Loucy (cell line): ENCODE results near the gene ATG10.
A peak's percentile ranks its signal among the peaks of the same experiment; 100 is the strongest.
"Not testable (repeated sequence)": the region's sequence is repeated elsewhere in the genome, so short reads cannot be mapped to it uniquely, and the experiment has no call there.

Experiments used
- H2AFZ ChIP-seq: fragments of 200-600 bp; sonication (generic); 2 replicates; pipeline ENCODE4 v1.6.0; 2016; ENCODE audit warnings: antibody characterized with exemption, mild to moderate bottlenecking, low read length, moderate library complexity
- H3F3A ChIP-seq: fragments of 200-600 bp; 2 replicates; pipeline ENCODE4 v1.6.0; 2016; ENCODE audit warnings: antibody characterized with exemption, low read depth, mild to moderate bottlenecking
- H3K27me3 ChIP-seq: fragments of 200-600 bp; sonication (generic); 2 replicates; pipeline ENCODE4 v1.6.1; 2014; ENCODE audit warnings: low read length, mild to moderate bottlenecking; ENCODE audit not compliant: insufficient read depth, poor library complexity, severe bottlenecking
- H3K36me3 ChIP-seq: fragments of 200-600 bp; sonication (generic); 2 replicates; pipeline ENCODE4 v1.6.1; 2016; ENCODE audit warnings: low read length; ENCODE audit not compliant: insufficient read depth
- H3K4me1 ChIP-seq: fragments of 200-600 bp; sonication (generic); 2 replicates; pipeline ENCODE4 v1.5.1; 2014; ENCODE audit warnings: low read length, mild to moderate bottlenecking; ENCODE audit not compliant: insufficient read depth, poor library complexity, severe bottlenecking
- H3K4me2 ChIP-seq: fragments of 200-600 bp; sonication (generic); 2 replicates; pipeline ENCODE4 v1.6.0; 2014; ENCODE audit warnings: antibody characterized with exemption, low read length, low read depth, mild to moderate bottlenecking; ENCODE audit not compliant: poor library complexity, severe bottlenecking
- H3K4me3 ChIP-seq: fragments of 200-600 bp; sonication (generic); 2 replicates; pipeline ENCODE4 v1.5.1; 2014; ENCODE audit warnings: low read length, mild to moderate bottlenecking, mixed read lengths; ENCODE audit not compliant: poor library complexity, severe bottlenecking
- H3K79me2 ChIP-seq: fragments of 200-600 bp; sonication (generic); 2 replicates; pipeline ENCODE4 v1.6.1; 2014; ENCODE audit warnings: low read length; ENCODE audit not compliant: insufficient read depth
- H3K9ac ChIP-seq: fragments of 200-600 bp; sonication (generic); 2 replicates; pipeline ENCODE4 v1.6.0; 2014; ENCODE audit warnings: mild to moderate bottlenecking, low read depth, low read length, moderate library complexity; ENCODE audit not compliant: poor library complexity, severe bottlenecking
- H3K9me2 ChIP-seq: fragments of 200-600 bp; sonication (generic); replicated peaks from 2 replicates; pipeline ENCODE4 v1.6.1; 2016; ENCODE audit warnings: low read depth, low read length, mixed read lengths
- H3K9me3 ChIP-seq: fragments of 200-600 bp; sonication (generic); 2 replicates; pipeline ENCODE4 v1.6.1; 2014; ENCODE audit warnings: mild to moderate bottlenecking, antibody characterized with exemption, low read length, low read depth; ENCODE audit not compliant: insufficient read depth
- H4K20me1 ChIP-seq: fragments of 200-600 bp; sonication (generic); 2 replicates; pipeline ENCODE4 v1.6.0; 2014; ENCODE audit warnings: antibody characterized with exemption, low read length, mild to moderate bottlenecking; ENCODE audit not compliant: insufficient read depth, poor library complexity, severe bottlenecking
- EZH2phosphoT487 ChIP-seq: fragments of 200-600 bp; IDR thresholded peaks from 2 replicates; pipeline ENCODE4 v1.6.1; 2018; ENCODE audit warnings: antibody characterized with exemption, mild to moderate bottlenecking, moderate library complexity, borderline replicate concordance
- TF ChIP-seq, protein P1 (sequence below): fragments of 200-600 bp; sonication (generic); conservative IDR thresholded peaks from 2 replicates; pipeline ENCODE4 v1.5.1; 2014; ENCODE audit warnings: mild to moderate bottlenecking, antibody characterized with exemption, low read length

ATG10 gene

DNA sequence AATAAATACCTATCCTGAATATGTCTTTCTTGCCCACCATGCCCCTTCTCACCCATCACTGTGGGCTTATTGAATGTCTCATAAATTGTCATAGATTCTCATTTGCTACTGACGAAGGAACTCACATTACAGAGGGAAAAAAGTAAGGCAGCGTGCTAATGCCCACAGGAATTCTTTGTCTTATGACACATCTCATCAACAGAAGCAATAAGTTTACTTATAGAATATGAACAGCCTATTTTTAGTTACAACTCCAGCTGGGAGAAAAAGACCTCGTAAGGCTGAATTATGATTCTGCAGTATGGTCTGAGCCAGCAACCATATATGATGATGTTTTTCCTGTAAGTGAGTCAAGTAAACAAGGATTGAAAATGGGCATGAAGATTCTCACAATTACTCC is 22.4 kb upstream of the ATG10 start:
- Histone ChIP-seq H3K9me2 (no peaks in the 10 kb centered on the region), H3K9me3 (no peaks in the 10 kb centered on the region), H3K4me1 (no peaks in the 10 kb centered on the region), H3K9ac (no peak overlapping the region), H3K36me3 (no peaks in the 10 kb centered on the region), H2AFZ (no peak overlapping the region), H3K79me2 (no peaks in the 10 kb centered on the region), H4K20me1 (no peaks in the 10 kb centered on the region), H3K27me3 (no peaks in the 10 kb centered on the region), H3K4me3 (no peak overlapping the region), H3K4me2 (no peak overlapping the region), H3F3A (no peaks in the 10 kb centered on the region)
- TF ChIP-seq, protein P1, sequence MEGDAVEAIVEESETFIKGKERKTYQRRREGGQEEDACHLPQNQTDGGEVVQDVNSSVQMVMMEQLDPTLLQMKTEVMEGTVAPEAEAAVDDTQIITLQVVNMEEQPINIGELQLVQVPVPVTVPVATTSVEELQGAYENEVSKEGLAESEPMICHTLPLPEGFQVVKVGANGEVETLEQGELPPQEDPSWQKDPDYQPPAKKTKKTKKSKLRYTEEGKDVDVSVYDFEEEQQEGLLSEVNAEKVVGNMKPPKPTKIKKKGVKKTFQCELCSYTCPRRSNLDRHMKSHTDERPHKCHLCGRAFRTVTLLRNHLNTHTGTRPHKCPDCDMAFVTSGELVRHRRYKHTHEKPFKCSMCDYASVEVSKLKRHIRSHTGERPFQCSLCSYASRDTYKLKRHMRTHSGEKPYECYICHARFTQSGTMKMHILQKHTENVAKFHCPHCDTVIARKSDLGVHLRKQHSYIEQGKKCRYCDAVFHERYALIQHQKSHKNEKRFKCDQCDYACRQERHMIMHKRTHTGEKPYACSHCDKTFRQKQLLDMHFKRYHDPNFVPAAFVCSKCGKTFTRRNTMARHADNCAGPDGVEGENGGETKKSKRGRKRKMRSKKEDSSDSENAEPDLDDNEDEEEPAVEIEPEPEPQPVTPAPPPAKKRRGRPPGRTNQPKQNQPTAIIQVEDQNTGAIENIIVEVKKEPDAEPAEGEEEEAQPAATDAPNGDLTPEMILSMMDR: no peak
- no peak for TF ChIP-seq EZH2phosphoT487

DNA sequence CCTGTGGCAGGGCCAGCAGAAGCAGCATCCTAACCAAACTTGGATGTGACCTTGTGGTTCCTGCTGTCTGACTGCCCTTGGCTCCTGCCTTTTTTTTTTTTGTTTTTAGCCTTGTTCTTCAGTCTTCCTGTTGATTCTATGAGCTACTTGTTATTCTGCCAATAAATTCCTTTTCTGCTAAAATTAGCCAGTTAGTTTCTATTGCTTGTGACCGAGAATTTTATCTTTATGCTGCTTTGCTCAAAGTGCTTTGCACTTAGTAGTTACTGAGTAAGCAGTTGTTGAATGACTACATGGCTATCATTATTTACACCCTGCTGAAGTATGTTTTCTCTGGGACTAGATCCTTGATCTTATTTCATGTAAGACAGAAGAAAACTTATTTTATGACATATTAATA is 20.8 kb upstream of the ATG10 start:
- Histone ChIP-seq H3K27me3 (no peaks in the 10 kb centered on the region), H3K4me1 (no peaks in the 10 kb centered on the region), H3K4me3 (no peak overlapping the region), H3K9ac (no peak overlapping the region), H3K9me2 (no peaks in the 10 kb centered on the region), H4K20me1 (no peaks in the 10 kb centered on the region), H3F3A (no peaks in the 10 kb centered on the region), H3K9me3 (no peaks in the 10 kb centered on the region), H3K79me2 (no peaks in the 10 kb centered on the region), H2AFZ (0 out of 2 replicates have a peak overlapping the region, but pooled peaks have one; percentile 57), H3K4me2 (no peak overlapping the region), H3K36me3 (no peaks in the 10 kb centered on the region)
- TF ChIP-seq, protein P1: no peak
- no peak for TF ChIP-seq EZH2phosphoT487

DNA sequence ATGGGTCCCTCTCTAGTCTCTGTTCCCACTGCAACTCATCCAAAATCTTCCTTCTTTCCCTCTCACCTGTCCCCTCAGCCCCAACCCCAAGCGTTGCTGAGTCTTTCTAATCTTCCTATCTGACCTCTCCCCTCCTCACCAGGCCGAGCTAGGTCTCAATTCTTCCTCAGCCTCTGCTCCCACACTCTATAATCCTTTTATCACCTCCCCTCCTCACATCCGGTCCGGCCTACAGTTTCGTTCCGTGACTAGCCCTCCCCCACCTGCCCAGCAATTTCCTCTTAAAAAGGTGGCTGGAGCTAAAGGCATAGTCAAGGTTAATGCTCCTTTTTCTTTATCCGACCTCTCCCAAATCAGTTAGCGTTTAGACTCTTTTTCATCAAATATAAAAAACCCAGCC is 17.0 kb upstream of the ATG10 start:
- not testable (repeated sequence) for H3F3A ChIP-seq

DNA sequence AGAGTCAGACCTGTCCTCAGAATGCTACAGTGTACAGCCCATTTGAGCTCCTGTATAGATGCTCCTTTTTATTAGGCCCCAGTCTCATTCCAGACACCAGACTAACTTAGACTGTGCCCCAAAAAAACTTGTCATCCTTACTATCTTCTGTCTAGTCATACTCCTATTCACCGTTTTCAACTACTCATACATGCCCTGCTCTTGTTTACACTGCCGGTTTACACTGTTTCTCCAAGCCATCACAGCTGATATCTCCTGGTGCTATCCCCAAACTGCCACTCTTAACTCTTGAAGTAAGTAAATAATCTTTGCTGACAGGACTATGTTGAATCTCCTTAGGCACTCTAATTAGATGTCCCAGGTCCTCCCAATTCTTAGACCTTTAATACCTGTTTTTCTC is 13.7 kb upstream of the ATG10 start:
- H3K4me1 ChIP-seq, H3K4me2 ChIP-seq, H3K79me2 ChIP-seq, H4K20me1 ChIP-seq, H2AFZ ChIP-seq, H3K27me3 ChIP-seq, H3K36me3 ChIP-seq, H3K9me3 ChIP-seq, H3F3A ChIP-seq, H3K4me3 ChIP-seq, H3K9ac ChIP-seq, H3K9me2 ChIP-seq: not testable (repeated sequence)

More for the DNA sequence above, 17.0 kb upstream of the ATG10 start:
- not testable (repeated sequence) for H2AFZ ChIP-seq, H3K4me1 ChIP-seq, H3K27me3 ChIP-seq, H4K20me1 ChIP-seq, H3K9me2 ChIP-seq, H3K9ac ChIP-seq, H3K36me3 ChIP-seq, H3K79me2 ChIP-seq, H3K9me3 ChIP-seq, H3K4me3 ChIP-seq
- peak overlapping the region; percentile 16 for H3K4me2 ChIP-seq
